Stomach smooth muscle (tissue), 2 donors: Measurements from ENCODE around the gene ZNF585A.
"Not testable (repeated sequence)": the region's sequence is repeated elsewhere in the genome, so short reads cannot be mapped to it uniquely, and the experiment has no call there.

ENCODE experiments used
- H3K27ac ChIP-seq: one replicate; pipeline ENCODE4 v1.7.0; 2013; ENCODE audit warnings: mild to moderate bottlenecking, low read length, inconsistent platforms
- H3K27me3 ChIP-seq, 2 donors: one replicate each; pipeline ENCODE4 v1.7.0; 2013; ENCODE audit warnings: low read length in 2 of 2; ENCODE audit not compliant: insufficient read depth in 2 of 2, control insufficient read depth in 1 of 2
- H3K36me3 ChIP-seq, 2 donors: one replicate each; pipeline ENCODE4 v1.7.0; 2013; ENCODE audit warnings: low read length in 2 of 2; ENCODE audit not compliant: control insufficient read depth in 2 of 2, insufficient read depth in 2 of 2
- H3K4me1 ChIP-seq: one replicate; pipeline ENCODE4 v1.7.0; 2013; ENCODE audit warnings: low read length; ENCODE audit not compliant: control insufficient read depth, insufficient read depth
- H3K4me3 ChIP-seq, 2 donors: one replicate each; pipeline ENCODE4 v1.7.0; 2013; ENCODE audit warnings: low read length in 2 of 2
- H3K9ac ChIP-seq, 2 donors: one replicate each; pipeline ENCODE4 v1.7.0; 2013; ENCODE audit warnings: low read length in 2 of 2, mild to moderate bottlenecking in 1 of 2
- H3K9me3 ChIP-seq, 2 donors: one replicate each; pipeline ENCODE4 v1.7.0; 2013; ENCODE audit warnings: low read length in 2 of 2; ENCODE audit not compliant: control insufficient read depth in 2 of 2
- donor health status: healthy.
- donor health status: Pancreatic carcinoma.

Gene ZNF585A

DNA sequence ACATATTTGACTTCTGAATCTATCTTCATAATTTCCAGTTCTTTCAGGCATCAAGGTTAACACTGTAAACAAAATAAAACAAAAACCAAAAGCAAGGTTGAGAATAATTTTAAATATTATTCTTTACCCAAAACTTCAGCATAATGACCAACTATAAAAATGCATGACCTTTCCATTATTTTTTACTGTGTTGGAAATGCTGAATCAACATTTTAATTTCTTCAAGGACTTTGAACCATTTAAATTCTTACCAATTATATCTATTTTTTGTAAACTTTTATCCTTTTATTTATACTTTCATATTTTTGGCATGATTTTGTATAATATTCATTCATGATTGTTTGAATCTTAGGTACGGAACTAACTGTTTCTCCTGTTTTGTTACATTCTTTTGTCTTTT is 6.9 kb downstream of the ZNF585A start:
- no peak overlapping the region for H3K9ac ChIP-seq
- H3K36me3 ChIP-seq, result peaks cover 28 to 30% of the 10 kb centered on the region in 2 donors
- H3K4me3 ChIP-seq, result no peak overlapping the region
- H3K27me3 ChIP-seq, result no peaks in the 10 kb centered on the region
- H3K4me1 ChIP-seq, result no peaks in the 10 kb centered on the region
- H3K27ac ChIP-seq, result no peak overlapping the region
- peaks cover 0 to 17% of the 10 kb centered on the region in 2 donors for H3K9me3 ChIP-seq

DNA sequence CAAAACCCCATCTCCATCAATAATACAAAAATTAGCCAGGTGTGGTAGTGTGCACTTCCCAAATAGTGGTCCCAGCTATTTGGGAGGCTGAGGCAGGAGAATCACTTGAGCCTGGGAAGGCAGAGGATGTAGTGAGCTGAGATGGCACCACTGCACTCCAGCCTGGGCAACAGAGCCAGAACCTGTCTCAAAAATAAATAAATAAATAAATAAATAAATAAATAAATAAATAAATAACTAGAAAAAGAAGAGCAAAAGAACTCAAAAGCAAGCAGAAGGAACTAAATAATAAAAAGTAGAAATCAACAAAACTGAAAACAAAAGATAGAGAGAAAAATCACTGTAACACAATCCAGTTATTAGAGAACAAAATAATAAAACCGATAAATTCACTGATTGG is 12.3 kb downstream of the ZNF585A start:
- H3K4me1 ChIP-seq, result no peaks in the 10 kb centered on the region
- no peak overlapping the region for H3K4me3 ChIP-seq
- no peaks in the 10 kb centered on the region for H3K27me3 ChIP-seq
- no peak overlapping the region for H3K27ac ChIP-seq
- no peak overlapping the region for H3K9ac ChIP-seq
- H3K9me3 ChIP-seq, result peaks cover 16 to 38% of the 10 kb centered on the region in 2 donors
- H3K36me3 ChIP-seq, result peaks cover 43 to 53% of the 10 kb centered on the region in 2 donors

DNA sequence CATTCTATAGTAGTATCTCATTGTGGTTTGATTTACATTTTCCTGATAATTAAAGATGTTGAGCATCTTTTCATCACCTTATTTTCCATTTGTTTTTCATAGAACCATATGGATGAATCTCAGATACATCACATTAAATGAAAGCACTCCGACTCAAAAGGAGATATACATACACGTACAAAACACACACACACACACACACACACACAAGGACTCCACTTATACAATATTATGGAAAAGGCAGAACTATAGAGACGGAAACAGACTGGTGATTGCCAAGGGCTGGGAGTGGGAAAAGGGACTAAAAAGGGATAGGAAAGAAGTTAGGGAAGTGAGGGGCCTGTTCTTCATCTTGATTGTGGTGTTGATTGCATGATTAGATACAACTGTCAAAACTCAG is 24.3 kb downstream of the ZNF585A start:
- H3K4me1 ChIP-seq, result no peaks in the 10 kb centered on the region
- H3K27ac ChIP-seq, result no peak overlapping the region
- H3K9ac ChIP-seq, result no peak overlapping the region
- peaks cover 30 to 35% of the 10 kb centered on the region in 2 donors for H3K36me3 ChIP-seq
- no peaks in the 10 kb centered on the region for H3K27me3 ChIP-seq
- peaks cover 48 to 59% of the 10 kb centered on the region in 2 donors for H3K9me3 ChIP-seq
- no peak overlapping the region for H3K4me3 ChIP-seq

DNA sequence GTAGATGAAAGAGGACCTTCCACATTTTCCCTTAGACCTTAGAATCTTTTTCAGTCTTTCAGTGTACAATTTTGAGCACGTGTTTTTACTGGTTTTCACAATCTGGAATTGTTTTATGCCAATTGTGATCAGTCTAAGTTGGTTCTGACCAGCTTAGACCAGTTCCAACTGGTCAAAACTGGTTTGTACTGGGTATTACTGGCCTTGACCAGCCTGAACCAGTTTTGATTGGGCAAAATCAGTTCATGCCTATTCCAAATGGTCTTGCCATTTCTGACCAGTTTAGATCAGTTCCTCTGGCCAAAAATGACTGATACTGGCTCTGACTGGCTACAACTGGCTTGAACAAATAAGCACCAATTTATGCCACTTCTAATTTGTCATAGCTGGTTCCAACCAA is 36.4 kb downstream of the ZNF585A start:
- H3K27ac ChIP-seq, result no peak overlapping the region
- H3K9ac ChIP-seq, result no peak overlapping the region
- no peaks in the 10 kb centered on the region for H3K4me1 ChIP-seq
- peak overlapping the region in 1 of 2 donors; percentile 13 for H3K4me3 ChIP-seq
- peaks cover 0 to 5% of the 10 kb centered on the region in 2 donors for H3K36me3 ChIP-seq
- no peaks in the 10 kb centered on the region for H3K27me3 ChIP-seq
- peaks cover 63 to 72% of the 10 kb centered on the region in 2 donors for H3K9me3 ChIP-seq

DNA sequence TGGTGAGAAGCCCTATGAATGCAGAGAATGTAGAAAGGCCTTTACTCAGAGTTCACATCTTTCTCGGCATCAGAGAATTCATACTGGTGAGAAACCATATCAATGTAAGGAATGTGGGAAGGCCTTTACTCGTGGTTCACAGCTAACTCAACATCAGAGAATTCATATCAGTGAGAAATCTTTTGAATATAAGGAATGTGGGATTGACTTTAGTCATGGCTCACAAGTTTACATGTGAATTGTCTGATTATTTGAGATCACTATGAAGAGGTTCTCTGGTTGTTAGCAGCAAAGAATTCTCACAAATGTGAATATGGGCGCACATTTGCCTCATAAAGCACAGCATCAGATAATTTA is 43.7 kb downstream of the ZNF585A start:
- peaks cover 15 to 38% of the 10 kb centered on the region in 2 donors for H3K36me3 ChIP-seq
- H3K4me3 ChIP-seq, result peak overlapping the region in 1 of 2 donors; percentile 20
- no peak overlapping the region for H3K27ac ChIP-seq
- H3K9me3 ChIP-seq, result peaks cover 79 to 85% of the 10 kb centered on the region in 2 donors
- H3K9ac ChIP-seq, result no peak overlapping the region
- H3K27me3 ChIP-seq, result no peaks in the 10 kb centered on the region
- no peaks in the 10 kb centered on the region for H3K4me1 ChIP-seq

DNA sequence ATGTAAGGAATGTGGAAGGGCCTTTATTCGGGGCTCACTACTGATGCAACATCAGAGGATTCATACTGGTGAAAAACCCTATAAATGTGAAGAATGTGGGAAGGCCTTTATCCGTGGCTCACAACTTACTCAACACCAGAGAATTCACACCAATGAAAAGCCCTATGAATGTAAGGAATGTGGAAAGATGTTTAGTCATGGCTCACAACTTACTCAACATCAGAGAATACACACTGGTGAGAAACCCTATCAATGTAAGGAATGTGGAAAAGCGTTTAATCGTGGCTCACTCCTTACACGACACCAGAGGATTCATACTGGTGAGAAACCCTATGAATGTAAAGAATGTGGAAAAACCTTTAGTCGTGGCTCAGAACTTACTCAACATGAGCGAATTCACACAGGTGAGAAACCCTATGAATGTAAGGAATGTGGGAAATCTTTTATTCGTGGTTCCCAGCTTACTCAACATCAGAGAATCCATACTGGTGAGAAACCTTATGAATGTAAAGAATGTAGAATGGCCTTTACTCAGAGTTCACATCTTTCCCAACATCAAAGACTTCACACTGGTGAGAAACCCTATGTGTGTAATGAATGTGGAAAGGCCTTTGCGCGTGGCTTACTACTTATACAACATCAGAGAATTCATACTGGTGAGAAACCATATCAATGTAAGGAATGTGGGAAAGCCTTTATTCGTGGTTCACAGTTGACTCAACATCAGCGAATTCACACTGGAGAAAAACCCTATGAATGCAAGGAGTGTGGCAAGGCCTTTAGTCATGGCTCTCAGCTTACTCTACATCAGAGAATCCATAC is 44.3 kb downstream of the ZNF585A start:
- no peaks in the 10 kb centered on the region for H3K4me1 ChIP-seq
- H3K27me3 ChIP-seq, result no peaks in the 10 kb centered on the region
- H3K9ac ChIP-seq, result no peak overlapping the region
- peaks cover 75 to 80% of the 10 kb centered on the region in 2 donors for H3K9me3 ChIP-seq
- peak overlapping the region in 1 of 2 donors; percentile 66 for H3K4me3 ChIP-seq
- peaks cover 15 to 38% of the 10 kb centered on the region in 2 donors for H3K36me3 ChIP-seq
- H3K27ac ChIP-seq, result no peak overlapping the region

DNA sequence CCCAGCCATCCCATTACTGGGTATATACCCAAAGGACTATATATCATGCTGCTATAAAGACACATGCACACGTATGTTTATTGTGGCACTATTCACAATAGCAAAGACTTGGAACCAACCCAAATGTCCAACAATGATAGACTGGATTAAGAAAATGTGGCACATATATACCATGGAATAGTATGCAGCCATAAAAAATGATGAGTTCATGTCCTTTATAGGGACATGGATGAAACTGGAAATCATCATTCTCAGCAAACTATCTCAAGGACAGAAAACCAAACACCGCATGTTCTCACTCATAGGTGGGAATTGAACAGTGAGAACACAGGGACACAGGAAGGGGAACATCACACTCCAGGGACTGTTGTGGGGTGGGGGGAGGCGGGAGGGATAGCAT is 50.4 kb downstream of the ZNF585A start:
- not testable (repeated sequence) for H3K4me1 ChIP-seq, H3K27me3 ChIP-seq, H3K9ac ChIP-seq, H3K36me3 ChIP-seq, H3K27ac ChIP-seq, H3K4me3 ChIP-seq
- H3K9me3 ChIP-seq, result peaks cover 26 to 34% of the 10 kb centered on the region in 2 donors

DNA sequence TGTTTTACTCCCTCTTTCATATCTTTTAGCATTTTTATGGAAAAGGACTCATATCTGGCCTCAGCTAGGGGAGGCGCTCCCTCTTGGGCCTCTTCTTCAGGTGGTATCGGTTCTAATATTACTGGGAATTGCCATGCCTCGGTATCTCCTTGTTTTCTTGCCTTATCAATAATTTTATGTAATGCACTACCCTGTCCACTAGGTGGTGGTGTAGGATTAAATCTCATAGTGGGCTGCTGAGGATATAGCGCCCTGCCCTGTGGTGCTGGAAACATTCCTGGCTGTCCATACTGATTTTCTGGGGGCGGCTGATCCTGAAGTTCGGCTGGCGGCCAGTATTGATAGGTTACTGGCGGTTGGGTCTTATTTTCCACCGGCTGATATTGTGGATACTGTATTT is 58.5 kb downstream of the ZNF585A start:
- peaks cover 40 to 46% of the 10 kb centered on the region in 2 donors for H3K36me3 ChIP-seq
- no peak overlapping the region for H3K9ac ChIP-seq
- no peak overlapping the region for H3K27ac ChIP-seq
- H3K9me3 ChIP-seq, result peaks cover 33 to 51% of the 10 kb centered on the region in 2 donors
- no peaks in the 10 kb centered on the region for H3K27me3 ChIP-seq
- no peaks in the 10 kb centered on the region for H3K4me1 ChIP-seq
- peak overlapping the region in 1 of 2 donors; percentile 53 for H3K4me3 ChIP-seq

DNA sequence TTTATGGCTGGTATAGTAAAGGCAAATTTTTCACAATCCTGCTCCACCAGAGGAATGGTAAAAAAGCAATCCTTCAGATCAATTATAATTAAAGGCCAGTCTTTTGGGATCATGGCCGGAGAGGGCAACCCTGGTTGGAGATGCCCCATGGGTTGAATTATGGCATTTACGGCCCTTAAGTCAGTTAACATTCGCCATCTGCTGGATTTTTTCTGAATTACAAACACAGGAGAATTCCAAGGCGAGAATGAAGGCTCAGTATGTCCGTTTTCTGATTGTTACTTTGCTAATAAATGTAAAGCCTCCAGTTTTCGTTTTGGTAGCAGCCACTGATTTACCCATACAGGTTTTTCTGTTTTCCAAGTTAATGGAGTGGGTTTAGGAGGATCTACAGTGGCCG is 60.7 kb downstream of the ZNF585A start:
- peaks cover 50 to 57% of the 10 kb centered on the region in 2 donors for H3K36me3 ChIP-seq
- peaks cover 40 to 59% of the 10 kb centered on the region in 2 donors for H3K9me3 ChIP-seq

DNA sequence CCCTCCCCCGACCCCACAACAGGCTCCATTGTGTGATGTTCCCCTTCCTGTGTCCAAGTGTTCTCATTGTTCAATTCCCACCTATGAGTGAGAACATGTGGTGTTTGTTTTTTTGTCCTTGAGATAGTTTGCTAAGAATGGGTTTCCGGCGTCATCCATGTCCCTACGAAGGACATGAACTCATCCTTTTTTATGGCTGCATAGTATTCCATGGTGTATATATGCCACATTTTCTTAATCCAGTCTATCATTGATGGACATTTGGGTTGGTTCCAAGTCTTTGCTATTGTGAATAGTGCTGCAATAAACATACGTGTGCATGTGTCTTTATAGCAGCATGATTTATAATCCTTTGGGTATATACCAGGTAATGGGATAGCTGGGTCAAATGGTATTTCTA is 68.4 kb downstream of the ZNF585A start:
- not testable (repeated sequence) for H3K4me3 ChIP-seq, H3K4me1 ChIP-seq, H3K9ac ChIP-seq, H3K27ac ChIP-seq, H3K27me3 ChIP-seq
- Histone ChIP-seq H3K9me3 (peaks cover 18 to 47% of the 10 kb centered on the region in 2 donors), H3K36me3 (peaks cover 38% of the 10 kb centered on the region in 2 donors)

More for the DNA sequence above, 60.7 kb downstream of the ZNF585A start:
- not testable (repeated sequence) for H3K4me1 ChIP-seq, H3K27me3 ChIP-seq, H3K27ac ChIP-seq, H3K9ac ChIP-seq, H3K4me3 ChIP-seq

DNA sequence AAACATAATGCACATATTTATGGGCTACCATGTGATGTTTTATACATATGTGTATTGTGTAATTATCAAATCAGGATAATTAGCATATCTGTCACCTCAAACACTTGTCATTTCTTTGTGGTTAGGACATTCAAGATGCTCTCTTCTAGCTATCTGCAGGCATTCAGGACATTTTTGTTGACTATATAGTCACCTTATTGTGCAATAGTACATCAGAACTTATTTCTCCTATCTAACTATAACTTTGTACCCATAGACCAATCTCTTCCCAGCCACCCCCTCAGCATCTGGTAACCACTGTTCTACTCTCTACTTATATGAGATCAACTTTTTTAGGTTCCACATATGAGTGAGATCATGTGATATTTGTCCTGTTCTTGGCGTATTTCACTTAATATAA is 73.9 kb downstream of the ZNF585A start:
- H3K27me3 ChIP-seq, result no peaks in the 10 kb centered on the region
- H3K27ac ChIP-seq, result no peak overlapping the region
- no peak overlapping the region for H3K9ac ChIP-seq
- no peaks in the 10 kb centered on the region for H3K4me1 ChIP-seq
- peaks cover 7 to 38% of the 10 kb centered on the region in 2 donors for H3K9me3 ChIP-seq
- H3K36me3 ChIP-seq, result peaks cover 42 to 43% of the 10 kb centered on the region in 2 donors
- no peak overlapping the region for H3K4me3 ChIP-seq
